Loucy (cell line): Measurements from ENCODE around the gene ACSF3.

Experiments
- CTCF ChIP-seq: fragments of 200-600 bp; sonication (generic); conservative IDR thresholded peaks from 2 replicates; pipeline ENCODE4 v1.5.1; 2014; ENCODE audit warnings: mild to moderate bottlenecking, antibody characterized with exemption, low read length
- EZH2phosphoT487 ChIP-seq: fragments of 200-600 bp; IDR thresholded peaks from 2 replicates; pipeline ENCODE4 v1.6.1; 2018; ENCODE audit warnings: antibody characterized with exemption, mild to moderate bottlenecking, moderate library complexity, borderline replicate concordance

GRCh38 chr16:89073346-89074071 lies 20.1 kb upstream of the ACSF3 start:
- TF ChIP-seq CTCF = no peak
- no peak for TF ChIP-seq EZH2phosphoT487
